ENCODE measurements around the gene AATK.

GRCh38 chr17:81197831-81198490 is 31.9 kb upstream of the AATK start:
- TF ChIP-seq SP1 (IDR thresholded peaks at IDR 0.05) = no peak
- TF ChIP-seq HDGF (IDR thresholded peaks at IDR 0.05; ENCODE audit: borderline replicate concordance) = no peak
- no peak for TF ChIP-seq ELF4 (IDR thresholded peaks at IDR 0.05)
- TF ChIP-seq LEF1 (IDR thresholded peaks at IDR 0.05; ENCODE audit: borderline replicate concordance) = no peak
- TF ChIP-seq SUZ12 (IDR thresholded peaks at IDR 0.05) = no peak
- TF ChIP-seq BHLHE40 (IDR thresholded peaks at IDR 0.05; ENCODE audit: borderline replicate concordance) = no peak
- no peak for TF ChIP-seq ARNT (IDR thresholded peaks at IDR 0.05)
- no peak for TF ChIP-seq NFRKB (IDR thresholded peaks at IDR 0.05)
- TF ChIP-seq CTBP1 (IDR thresholded peaks at IDR 0.05; ENCODE audit: borderline replicate concordance) = no peak
- no peak for TF ChIP-seq L3MBTL2 (conservative IDR thresholded peaks at IDR 0.05)
- no peak for TF ChIP-seq FOXK2 (IDR thresholded peaks at IDR 0.05)
- TF ChIP-seq FOXA1 (IDR thresholded peaks at IDR 0.05) = no peak

All from HEK293T (cell line).